Measurements from ENCODE around the gene MCL1. TPM values are rescaled to one million over a fixed set of nuclear protein-coding genes. Genes with fewer than 3 reads are reported as not detected.
"Not testable (repeated sequence)": the region's sequence is repeated elsewhere in the genome, so short reads cannot be mapped to it uniquely, and the experiment has no call there.

The MCL1 gene
- total and polyA plus RNA-seq, 12 donors: 57.4 to 299 (median 192) TPM

- peak overlapping the region in 1 of 4 donors; percentile 28 for H3K4me3 ChIP-seq
- intact Hi-C loops (cut with DNase I): no loop called here
- peaks cover 0 to 28% of the 10 kb centered on the region in 2 donors for H3K36me3 ChIP-seq (replicated peaks in 1 of 2)
- no peaks in the 10 kb centered on the region for H3K9me3 ChIP-seq (replicated peaks in 1 of 3)
- peak in 6 of 7 donors; percentile 73 to 87 (median 80) for DNase-seq
- no peaks in the 10 kb centered on the region for H3K27me3 ChIP-seq
- TF ChIP-seq CTCF (IDR thresholded peaks at IDR 0.05): no peak
- peak; percentile 3 to 32 for TF ChIP-seq POLR2A (IDR thresholded peaks at IDR 0.05)
- 13 to 19% (median 15%) methylated on average over 10 of the region's 10 CpGs for WGBS, 4 donors
- peaks cover 59 to 100% of the 10 kb centered on the region in 2 donors for H3K4me1 ChIP-seq (replicated peaks in 1 of 2)
- peak overlapping the region; percentile 59 to 100 (median 70) for H3K27ac ChIP-seq
Measured at GRCh38 chr1:150567717-150568593, 11.5 kb downstream of the MCL1 start.

DNA sequence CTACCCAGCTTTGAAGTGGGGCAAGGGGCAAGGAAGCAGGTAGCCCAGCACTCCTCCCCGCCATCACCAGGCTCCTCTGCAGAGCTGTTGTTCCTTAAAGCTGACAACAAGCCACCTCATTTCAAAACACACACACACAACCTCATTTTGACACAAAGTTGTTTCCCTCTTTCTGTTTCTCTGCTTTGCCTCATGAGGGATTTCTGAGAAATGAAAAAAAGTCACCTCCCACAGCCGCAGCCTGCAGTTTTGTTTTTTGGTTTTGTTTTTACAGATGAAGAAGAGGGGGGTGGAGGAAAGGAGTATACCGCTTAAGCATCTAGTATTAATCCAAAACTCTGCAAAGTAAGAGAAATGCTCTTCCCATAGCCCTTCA is 12.1 kb downstream of the MCL1 start:
- Histone ChIP-seq H3K4me3 (peak overlapping the region in 1 of 4 donors; percentile 28), H3K4me1 (replicated peaks in 1 of 2) (peaks cover 62 to 100% of the 10 kb centered on the region in 2 donors), H3K27me3 (no peaks in the 10 kb centered on the region), H3K27ac (peak overlapping the region; percentile 59 to 100 (median 70)), H3K36me3 (replicated peaks in 1 of 2) (peaks cover 0 to 22% of the 10 kb centered on the region in 2 donors), H3K9me3 (replicated peaks in 1 of 3) (no peaks in the 10 kb centered on the region)
- intact Hi-C loops (cut with DNase I): no loop called here
- peak in 2 of 7 donors; percentile 19 to 57 for DNase-seq
- no peak for TF ChIP-seq CTCF (IDR thresholded peaks at IDR 0.05)
- TF ChIP-seq POLR2A (IDR thresholded peaks at IDR 0.05): peak in 1 of 2 donors; percentile 4
- 17 to 47% (median 34%) methylated on average over 3 of the region's 3 CpGs for WGBS, 4 donors

DNA sequence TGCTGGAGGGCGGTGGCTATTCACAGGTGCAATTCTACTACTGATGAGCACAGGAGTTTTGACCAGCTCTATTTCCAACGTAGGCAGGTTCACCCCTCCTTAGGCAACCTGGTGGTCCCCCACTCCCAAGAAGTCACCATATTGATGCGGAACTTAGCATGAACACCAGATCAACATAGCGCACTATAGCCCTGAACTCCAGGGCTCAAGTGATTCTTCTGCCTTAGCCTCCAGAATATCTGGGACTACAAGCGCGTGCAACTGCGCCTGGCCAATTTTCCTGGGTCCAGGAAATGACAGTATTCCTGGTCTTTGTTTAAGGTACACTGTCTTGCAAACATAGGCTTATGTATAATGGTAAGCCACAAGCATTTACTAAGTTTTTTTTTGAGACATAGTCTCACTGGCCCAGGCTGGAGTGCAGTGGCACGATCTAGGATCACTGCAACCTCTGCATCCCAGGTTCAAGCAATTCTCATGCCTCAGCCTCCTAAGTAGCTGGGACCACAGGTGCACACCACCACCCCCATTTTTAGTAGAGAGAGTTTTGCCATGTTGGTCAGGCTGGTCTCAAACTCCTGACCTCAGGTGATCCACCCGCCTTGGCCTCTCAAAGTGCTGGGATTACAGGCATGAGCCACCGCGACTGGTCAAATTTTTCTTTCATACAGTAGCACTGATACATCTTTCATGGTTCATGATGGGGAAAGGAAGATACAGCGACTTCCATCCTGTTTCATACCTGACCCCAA is 12.6 kb downstream of the MCL1 start:
- no peak overlapping the region for H3K4me3 ChIP-seq
- TF ChIP-seq CTCF (IDR thresholded peaks at IDR 0.05) (no peak), POLR2A (IDR thresholded peaks at IDR 0.05) (no peak)
- 84 to 88% (median 88%) methylated on average over 11 to 12 of the region's 12 CpGs for WGBS, 4 donors
- H3K9me3 ChIP-seq (replicated peaks in 1 of 3): no peaks in the 10 kb centered on the region
- H3K27ac ChIP-seq: peak overlapping the region in 4 of 5 donors; percentile 59 to 100 (median 80)
- H3K27me3 ChIP-seq: no peaks in the 10 kb centered on the region
- intact Hi-C loops (cut with DNase I): no loop called here
- DNase-seq: peak in 1 of 7 donors; percentile 15
- peaks cover 64 to 100% of the 10 kb centered on the region in 2 donors for H3K4me1 ChIP-seq (replicated peaks in 1 of 2)
- peaks cover 0 to 16% of the 10 kb centered on the region in 2 donors for H3K36me3 ChIP-seq (replicated peaks in 1 of 2)

- WGBS, 4 donors: 83 to 88% (median 87%) methylated on average over 14 of the region's 14 CpGs
- DNase-seq: peak in 1 of 7 donors; percentile 14
- H3K4me3 ChIP-seq; H3K9me3 ChIP-seq (replicated peaks in 1 of 3); intact Hi-C loops (cut with DNase I); H3K36me3 ChIP-seq (replicated peaks in 1 of 2); H3K27me3 ChIP-seq: not testable (repeated sequence)
- Histone ChIP-seq H3K4me1 (replicated peaks in 1 of 2) (peaks cover 63 to 93% of the 10 kb centered on the region in 2 donors), H3K27ac (peak overlapping the region in 3 of 5 donors; percentile 89 to 100 (median 96))
Measured at GRCh38 chr1:150565240-150565991, 14.0 kb downstream of the MCL1 start.
